ENCODE data around the gene F2RL2. TPM values are rescaled to one million over a fixed set of nuclear protein-coding genes. Genes with fewer than 3 reads are reported as not detected.

F2RL2 gene, protein sequence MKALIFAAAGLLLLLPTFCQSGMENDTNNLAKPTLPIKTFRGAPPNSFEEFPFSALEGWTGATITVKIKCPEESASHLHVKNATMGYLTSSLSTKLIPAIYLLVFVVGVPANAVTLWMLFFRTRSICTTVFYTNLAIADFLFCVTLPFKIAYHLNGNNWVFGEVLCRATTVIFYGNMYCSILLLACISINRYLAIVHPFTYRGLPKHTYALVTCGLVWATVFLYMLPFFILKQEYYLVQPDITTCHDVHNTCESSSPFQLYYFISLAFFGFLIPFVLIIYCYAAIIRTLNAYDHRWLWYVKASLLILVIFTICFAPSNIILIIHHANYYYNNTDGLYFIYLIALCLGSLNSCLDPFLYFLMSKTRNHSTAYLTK
- 27.6 and 42.3 TPM in 2 replicates for total RNA-seq

DNA sequence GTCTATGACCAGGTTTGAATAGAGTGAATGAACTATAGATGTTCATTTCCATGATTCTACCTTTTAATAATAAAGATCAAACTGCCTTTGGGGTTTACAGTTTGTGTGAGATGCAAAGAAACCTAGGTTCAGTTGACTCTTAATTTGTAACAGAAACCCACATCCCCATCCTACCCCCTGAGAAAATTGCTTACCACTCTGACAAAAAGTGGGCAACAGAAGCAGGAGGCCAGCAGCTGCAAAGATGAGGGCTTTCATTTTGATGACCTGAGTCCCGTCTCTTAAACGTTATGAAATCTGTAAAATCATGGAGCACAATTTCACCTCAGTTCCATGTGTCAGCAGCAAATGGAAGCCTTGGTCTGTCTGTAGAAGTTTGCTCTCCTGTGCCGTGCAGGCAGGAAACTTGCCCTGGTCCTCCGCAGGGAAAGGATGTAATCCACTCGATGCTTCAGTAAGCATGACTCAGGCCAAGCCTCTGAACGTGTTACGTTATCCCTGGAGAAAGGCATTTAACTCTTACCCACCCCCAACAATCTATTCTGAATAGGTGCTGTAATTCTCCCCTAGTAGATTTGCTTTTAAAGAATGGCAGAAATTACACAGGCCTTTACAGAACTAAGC is at the start of gene F2RL2:
TSS of gene F2RL2 (minus strand) at position 431 of the 624 bp plus-strand sequence. CDS start at position 258, 173 bp downstream.

Other genes starting within 250 kb of the F2RL2 start
- gene IQGAP2, start 220.1 kb downstream of the F2RL2 start, total RNA-seq = 6.1 and 15.1 TPM in 2 replicates
- 170 and 200 TPM in 2 replicates for gene F2R, start 92.7 kb upstream of the F2RL2 start, total RNA-seq
- 8.6 and 15.9 TPM in 2 replicates for gene F2RL1, start 195.6 kb upstream of the F2RL2 start, total RNA-seq
- gene S100Z, start 226.6 kb upstream of the F2RL2 start, total RNA-seq = not detected in 2 replicates